Sigmoid colon (tissue), 4 donors: ENCODE measurements around the gene UNCX.

Experiments used
- EP300 ChIP-seq, 4 donors: sonication (generic); formaldehyde crosslinking; IDR thresholded peaks; one replicate each; pipeline ENCODE4 v1.6.1; 2017; ENCODE audit warnings: antibody characterized with exemption in 4 of 4
- POLR2A ChIP-seq, 2 donors: fragments of 450-650 bp; IDR thresholded peaks; one replicate each; pipeline ENCODE4 v1.6.1; 2016; ENCODE audit warnings: antibody characterized with exemption in 2 of 2, mild to moderate bottlenecking in 2 of 2, moderate library complexity in 2 of 2
- POLR2AphosphoS5 ChIP-seq, 4 donors: sonication (generic); formaldehyde crosslinking; IDR thresholded peaks; one replicate each; pipeline ENCODE4 v1.6.1; 2017; ENCODE audit warnings: antibody characterized with exemption in 4 of 4
- TF ChIP-seq, protein P1 (sequence below), 4 experiments: fragments of 450-650 bp in 3 of 4; fragments of 200-600 bp in 1 of 4; IDR thresholded peaks; one replicate each; pipeline ENCODE4 v1.5.1; 2016 to 2019; ENCODE audit warnings: antibody characterized with exemption in 4 of 4, mild to moderate bottlenecking in 3 of 4, moderate library complexity in 2 of 4

- TF ChIP-seq, protein P1, sequence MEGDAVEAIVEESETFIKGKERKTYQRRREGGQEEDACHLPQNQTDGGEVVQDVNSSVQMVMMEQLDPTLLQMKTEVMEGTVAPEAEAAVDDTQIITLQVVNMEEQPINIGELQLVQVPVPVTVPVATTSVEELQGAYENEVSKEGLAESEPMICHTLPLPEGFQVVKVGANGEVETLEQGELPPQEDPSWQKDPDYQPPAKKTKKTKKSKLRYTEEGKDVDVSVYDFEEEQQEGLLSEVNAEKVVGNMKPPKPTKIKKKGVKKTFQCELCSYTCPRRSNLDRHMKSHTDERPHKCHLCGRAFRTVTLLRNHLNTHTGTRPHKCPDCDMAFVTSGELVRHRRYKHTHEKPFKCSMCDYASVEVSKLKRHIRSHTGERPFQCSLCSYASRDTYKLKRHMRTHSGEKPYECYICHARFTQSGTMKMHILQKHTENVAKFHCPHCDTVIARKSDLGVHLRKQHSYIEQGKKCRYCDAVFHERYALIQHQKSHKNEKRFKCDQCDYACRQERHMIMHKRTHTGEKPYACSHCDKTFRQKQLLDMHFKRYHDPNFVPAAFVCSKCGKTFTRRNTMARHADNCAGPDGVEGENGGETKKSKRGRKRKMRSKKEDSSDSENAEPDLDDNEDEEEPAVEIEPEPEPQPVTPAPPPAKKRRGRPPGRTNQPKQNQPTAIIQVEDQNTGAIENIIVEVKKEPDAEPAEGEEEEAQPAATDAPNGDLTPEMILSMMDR (IDR thresholded peaks at IDR 0.05): no peak
- TF ChIP-seq POLR2AphosphoS5 (IDR thresholded peaks at IDR 0.05) (no peak), POLR2A (IDR thresholded peaks at IDR 0.05) (no peak), EP300 (IDR thresholded peaks at IDR 0.05) (no peak)
Observed at GRCh38 chr7:1279041-1279440, 46.4 kb downstream of the UNCX start.
